OCI-LY3 (cell line): ENCODE measurements around the gene MYH7.

Experiments
- H2AFZ ChIP-seq: fragments of 200-600, 300-600 bp; shearing (Covaris generic); 2 replicates; pipeline ENCODE4 v1.6.0; 2014; ENCODE audit warnings: antibody characterized with exemption, low read depth, low read length
- H3K27ac ChIP-seq: fragments of 200-600, 300-600 bp; sonication (generic); 2 replicates; pipeline ENCODE4 v1.5.1; 2014; ENCODE audit warnings: mild to moderate bottlenecking, low read length, moderate library complexity, mixed read lengths
- H3K27me3 ChIP-seq: fragments of 200-600, 300-600 bp; sonication (generic); 2 replicates; pipeline ENCODE4 v1.6.1; 2014; ENCODE audit warnings: low read depth, low read length, mixed read lengths
- H3K36me3 ChIP-seq: fragments of 200-600, 300-600 bp; sonication (generic); replicated peaks from 2 replicates; pipeline ENCODE3; 2014; ENCODE audit warnings: low read depth, low read length, mixed read lengths
- H3K4me1 ChIP-seq: fragments of 300-600, 200-600 bp; sonication (generic); 2 replicates; pipeline ENCODE4 v1.6.1; 2014; ENCODE audit warnings: low read length, mixed read lengths
- H3K4me2 ChIP-seq: fragments of 200-600, 300-600 bp; sonication (generic); 2 replicates; pipeline ENCODE4 v1.6.1; 2014; ENCODE audit warnings: low read length, mixed read lengths
- H3K4me3 ChIP-seq: fragments of 300-600, 200-600 bp; sonication (generic); 2 replicates; pipeline ENCODE4 v1.5.1; 2014; ENCODE audit warnings: antibody characterized with exemption, mild to moderate bottlenecking, low read length, moderate library complexity
- H3K79me2 ChIP-seq: fragments of 300-600, 200-600 bp; shearing (Covaris generic); 2 replicates; pipeline ENCODE4 v1.6.1; 2014; ENCODE audit warnings: mild to moderate bottlenecking, low read length, mixed read lengths
- H3K9ac ChIP-seq: fragments of 300-600, 200-600 bp; shearing (Covaris generic); 2 replicates; pipeline ENCODE4 v1.6.0; 2014; ENCODE audit warnings: mild to moderate bottlenecking, low read length, moderate library complexity
- H3K9me3 ChIP-seq: fragments of 200-600, 300-600 bp; shearing (Covaris generic); 2 replicates; pipeline ENCODE4 v1.6.1; 2014; ENCODE audit warnings: low read length, mixed read lengths; ENCODE audit not compliant: insufficient read depth
- H4K20me1 ChIP-seq: fragments of 200-600, 300-600 bp; sonication (generic); 2 replicates; pipeline ENCODE4 v1.6.1; 2016; ENCODE audit warnings: low read length, mixed read lengths; ENCODE audit not compliant: insufficient read depth
- EZH2phosphoT487 ChIP-seq: fragments of 200-600 bp; shearing (Covaris generic); IDR thresholded peaks from 2 replicates; pipeline ENCODE4 v1.6.1; 2018; ENCODE audit warnings: antibody characterized with exemption, mixed run types, low read depth
- TF ChIP-seq, protein P1 (sequence below): fragments of 200-600, 300-600 bp; sonication (generic); IDR thresholded peaks from 2 replicates; pipeline ENCODE4 v1.5.1; 2014; ENCODE audit warnings: antibody characterized with exemption, low read length, low read depth

MYH7 gene

DNA sequence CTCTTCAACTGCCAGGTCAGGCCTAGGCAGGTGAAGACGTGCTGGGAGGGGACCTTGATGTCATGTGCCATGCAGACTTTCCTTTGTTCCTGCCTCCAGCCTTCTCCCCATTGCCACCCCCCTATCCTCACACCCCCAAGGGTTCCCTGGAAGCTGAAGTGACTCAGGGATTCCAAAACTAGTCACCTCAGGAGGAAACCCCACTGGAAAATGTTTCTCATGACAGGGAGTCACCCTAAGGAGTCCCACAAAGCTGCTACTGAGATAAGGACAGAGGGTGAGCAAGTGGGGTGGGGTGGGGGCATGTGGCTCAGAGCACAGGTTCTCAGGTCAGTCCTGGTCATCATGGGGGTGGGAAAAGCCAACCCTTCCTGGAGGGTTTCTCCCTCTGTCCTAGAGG, 65.2 kb downstream of the MYH7 start:
- H3K4me1 ChIP-seq = no peaks in the 10 kb centered on the region
- H3K9me3 ChIP-seq = no peaks in the 10 kb centered on the region
- H3K36me3 ChIP-seq = no peaks in the 10 kb centered on the region
- H3K79me2 ChIP-seq = no peaks in the 10 kb centered on the region
- TF ChIP-seq, protein P1, sequence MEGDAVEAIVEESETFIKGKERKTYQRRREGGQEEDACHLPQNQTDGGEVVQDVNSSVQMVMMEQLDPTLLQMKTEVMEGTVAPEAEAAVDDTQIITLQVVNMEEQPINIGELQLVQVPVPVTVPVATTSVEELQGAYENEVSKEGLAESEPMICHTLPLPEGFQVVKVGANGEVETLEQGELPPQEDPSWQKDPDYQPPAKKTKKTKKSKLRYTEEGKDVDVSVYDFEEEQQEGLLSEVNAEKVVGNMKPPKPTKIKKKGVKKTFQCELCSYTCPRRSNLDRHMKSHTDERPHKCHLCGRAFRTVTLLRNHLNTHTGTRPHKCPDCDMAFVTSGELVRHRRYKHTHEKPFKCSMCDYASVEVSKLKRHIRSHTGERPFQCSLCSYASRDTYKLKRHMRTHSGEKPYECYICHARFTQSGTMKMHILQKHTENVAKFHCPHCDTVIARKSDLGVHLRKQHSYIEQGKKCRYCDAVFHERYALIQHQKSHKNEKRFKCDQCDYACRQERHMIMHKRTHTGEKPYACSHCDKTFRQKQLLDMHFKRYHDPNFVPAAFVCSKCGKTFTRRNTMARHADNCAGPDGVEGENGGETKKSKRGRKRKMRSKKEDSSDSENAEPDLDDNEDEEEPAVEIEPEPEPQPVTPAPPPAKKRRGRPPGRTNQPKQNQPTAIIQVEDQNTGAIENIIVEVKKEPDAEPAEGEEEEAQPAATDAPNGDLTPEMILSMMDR = no peak
- TF ChIP-seq EZH2phosphoT487 = no peak
- H2AFZ ChIP-seq = no peak overlapping the region
- no peak overlapping the region for H3K4me3 ChIP-seq
- H4K20me1 ChIP-seq = no peaks in the 10 kb centered on the region
- H3K27ac ChIP-seq = no peak overlapping the region
- H3K9ac ChIP-seq = no peak overlapping the region
- no peak overlapping the region for H3K4me2 ChIP-seq
- H3K27me3 ChIP-seq = no peaks in the 10 kb centered on the region

DNA sequence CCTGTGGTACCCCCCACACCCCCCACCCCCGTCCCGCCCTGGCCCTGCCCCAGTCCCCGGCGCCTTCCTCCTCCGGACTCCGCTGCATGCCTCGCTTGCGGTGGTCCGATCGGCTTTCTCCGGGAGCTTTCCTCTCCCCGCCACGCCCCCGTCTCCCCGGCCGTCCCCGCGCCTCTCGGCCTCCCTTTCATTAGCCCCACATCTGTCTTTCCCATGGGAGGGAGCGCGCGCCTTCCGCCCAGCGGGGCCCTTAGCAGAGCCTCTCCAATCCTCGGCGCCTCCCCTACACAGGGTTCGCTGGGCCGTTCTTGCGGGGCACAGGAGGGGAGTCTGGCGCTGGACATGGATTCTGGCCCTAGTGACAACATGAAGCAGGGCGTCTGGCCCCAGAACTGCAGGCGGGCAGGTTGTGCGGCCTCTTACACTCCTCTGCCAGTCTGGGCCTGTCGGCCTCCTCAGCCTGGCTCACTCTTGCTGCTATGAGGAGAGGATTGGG, 69.0 kb downstream of the MYH7 start:
- Histone ChIP-seq H3K36me3 (no peaks in the 10 kb centered on the region), H3K9me3 (no peaks in the 10 kb centered on the region), H4K20me1 (no peaks in the 10 kb centered on the region), H2AFZ (no peak overlapping the region), H3K79me2 (no peaks in the 10 kb centered on the region), H3K4me3 (no peak overlapping the region), H3K4me1 (no peaks in the 10 kb centered on the region), H3K27ac (no peak overlapping the region), H3K27me3 (peaks cover 3% of the 10 kb centered on the region; the same call in 1 of the 2 replicates), H3K9ac (no peak overlapping the region), H3K4me2 (no peak overlapping the region)
- TF ChIP-seq, protein P1 = no peak
- TF ChIP-seq EZH2phosphoT487 = no peak

DNA sequence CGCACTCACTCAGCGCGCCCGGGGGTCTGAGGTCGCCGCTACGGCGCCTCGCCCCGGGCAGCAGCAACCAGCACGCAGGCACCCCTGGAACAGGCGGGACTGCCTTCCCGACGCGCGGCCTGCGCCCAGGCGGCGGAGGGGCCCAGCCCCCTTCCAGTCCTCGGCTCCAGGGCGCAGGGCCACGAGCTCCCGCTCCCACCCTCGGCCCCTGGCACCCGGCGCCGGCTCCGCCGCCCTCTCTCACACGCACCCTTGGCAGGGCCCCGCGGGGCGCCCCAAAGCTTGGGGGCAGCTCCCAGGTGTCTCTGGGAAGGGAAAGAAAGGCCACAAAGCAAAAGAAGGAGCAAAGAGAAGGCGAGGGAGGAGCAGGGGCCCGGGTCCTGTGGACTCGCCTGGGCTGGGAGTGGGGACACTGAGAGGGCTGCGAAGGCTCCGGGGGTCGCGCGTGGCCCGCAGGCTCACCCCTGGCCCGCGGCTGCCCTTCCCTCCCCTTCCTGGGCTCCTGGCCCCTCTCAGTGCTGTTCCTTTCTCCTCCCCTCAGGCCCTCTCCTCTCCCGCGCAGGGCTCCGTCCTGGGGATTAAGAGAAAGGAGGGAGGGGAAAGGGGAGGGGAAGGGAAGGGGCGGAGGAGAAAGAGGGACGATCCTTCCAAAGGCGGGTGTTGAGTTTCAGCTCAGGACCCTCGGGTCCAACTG, 69.6 kb downstream of the MYH7 start:
- Histone ChIP-seq H4K20me1 (no peaks in the 10 kb centered on the region), H3K9ac (no peak overlapping the region), H2AFZ (no peak overlapping the region), H3K4me3 (no peak overlapping the region), H3K9me3 (no peaks in the 10 kb centered on the region), H3K4me1 (no peaks in the 10 kb centered on the region), H3K4me2 (no peak overlapping the region), H3K36me3 (no peaks in the 10 kb centered on the region), H3K27ac (no peak overlapping the region), H3K79me2 (no peaks in the 10 kb centered on the region), H3K27me3 (peaks cover 3% of the 10 kb centered on the region; the same call in 1 of the 2 replicates)
- TF ChIP-seq, protein P1 = no peak
- no peak for TF ChIP-seq EZH2phosphoT487

DNA sequence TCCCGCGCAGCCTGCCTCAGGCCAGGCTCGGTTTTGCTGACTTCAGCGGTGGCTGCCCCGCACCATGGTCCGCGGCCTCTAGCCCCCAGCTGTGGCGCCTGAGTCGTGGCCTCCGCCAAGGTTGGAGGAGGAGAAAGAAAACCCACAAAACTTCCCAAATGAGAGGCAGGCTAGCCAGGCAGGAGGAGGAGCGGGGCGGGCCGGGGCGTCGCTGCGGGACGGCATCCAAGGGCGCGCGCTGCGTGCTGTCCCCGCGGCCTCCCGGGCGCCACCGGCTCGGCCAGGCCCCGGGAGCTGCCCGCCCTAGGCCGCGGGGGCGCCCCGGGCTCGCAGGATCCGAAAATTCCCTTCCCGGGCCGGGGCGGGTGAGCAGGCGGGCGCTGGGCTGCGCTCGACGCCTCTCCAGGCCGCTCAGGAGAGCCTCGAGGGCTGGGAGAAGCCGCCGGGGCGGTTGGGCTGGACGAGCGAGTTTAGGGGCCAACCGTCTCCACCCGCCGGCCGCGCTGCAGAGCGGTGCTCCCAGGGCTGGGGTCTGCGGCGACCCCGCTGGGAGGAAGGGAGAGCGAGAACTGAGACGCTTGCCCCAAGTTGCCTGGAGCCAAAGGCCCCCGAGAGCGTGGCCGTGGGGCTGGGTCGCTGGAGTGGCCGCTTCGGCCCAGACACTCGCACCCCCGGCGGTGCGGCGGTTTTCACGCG, 70.3 kb downstream of the MYH7 start, which contains the start of gene EFS:
Gene EFS, minus strand, starts transcription at position 137 of the 696 bp plus-strand sequence. CDS start 147 bp downstream, outside the sequence.
- H3K27ac ChIP-seq = no peak within 1 kb of the TSS
- no peak within 1 kb of the TSS for H3K4me3 ChIP-seq
- no peaks in the 10 kb centered on the region for H3K79me2 ChIP-seq
- H3K9ac ChIP-seq = no peak within 1 kb of the TSS
- H4K20me1 ChIP-seq = no peaks in the 10 kb centered on the region
- TF ChIP-seq, protein P1 = no peak
- no peak for TF ChIP-seq EZH2phosphoT487
- peaks cover 3% of the 10 kb centered on the region; the same call in 1 of the 2 replicates for H3K27me3 ChIP-seq
- H2AFZ ChIP-seq = no peak within 1 kb of the TSS
- H3K4me2 ChIP-seq = no peak within 1 kb of the TSS
- no peaks in the 10 kb centered on the region for H3K36me3 ChIP-seq
- H3K9me3 ChIP-seq = no peaks in the 10 kb centered on the region
- H3K4me1 ChIP-seq = no peaks in the 10 kb centered on the region
